Erythroblast (primary cell): ENCODE measurements around the gene NFIA.

ENCODE experiments used
- DNase-seq, 2 experiments: peaks; one replicate each; lab custom pipeline; 2025; lab: John Stamatoyannopoulos, UW
- GATA1 ChIP-seq: IDR thresholded peaks from 2 replicates; pipeline ENCODE4 v1.6.1; 2011; ENCODE audit warnings: low read depth, mild to moderate bottlenecking, control low read depth, low read length, moderate library complexity
- POLR2A ChIP-seq: IDR thresholded peaks from 2 replicates; pipeline ENCODE4 v1.6.1; 2011; ENCODE audit warnings: mild to moderate bottlenecking, low read length

The NFIA gene

GRCh38 chr1:61337981-61338848 is 255.9 kb downstream of the NFIA start:
- DNase-seq: peak in 1 of 2 experiments; percentile 19
- TF ChIP-seq GATA1 (no peak), POLR2A (no peak)

GRCh38 chr1:61338899-61339298 is 256.5 kb downstream of the NFIA start:
- TF ChIP-seq POLR2A: no peak
- TF ChIP-seq GATA1: no peak
- no peak for DNase-seq

- DNase-seq: no peak
- TF ChIP-seq GATA1: no peak
- TF ChIP-seq POLR2A: no peak
These were observed 259.1 kb downstream of the NFIA start for GRCh38 chr1:61341426-61341825.

- TF ChIP-seq POLR2A: no peak
- DNase-seq: no peak
These were observed 261.5 kb downstream of the NFIA start for GRCh38 chr1:61343734-61344420.

GRCh38 chr1:61344696-61345095 is 262.3 kb downstream of the NFIA start:
- no peak for DNase-seq
- TF ChIP-seq GATA1: no peak

- TF ChIP-seq GATA1 (no peak), POLR2A (no peak)
- DNase-seq: peak in 1 of 2 experiments; percentile 12
These were observed 265.8 kb downstream of the NFIA start for GRCh38 chr1:61348025-61348665.

- DNase-seq: no peak
- TF ChIP-seq POLR2A (no peak), GATA1 (no peak)
These were observed 270.6 kb downstream of the NFIA start for GRCh38 chr1:61352845-61353435.

- no peak for DNase-seq
- TF ChIP-seq POLR2A (no peak), GATA1 (no peak)
These were observed 271.5 kb downstream of the NFIA start for GRCh38 chr1:61353797-61354406.

- TF ChIP-seq GATA1 (no peak), POLR2A (no peak)
- DNase-seq: peak; percentile 66 to 78
These were observed 273.7 kb downstream of the NFIA start for GRCh38 chr1:61356016-61356415.

GRCh38 chr1:61356995-61357394 is 274.6 kb downstream of the NFIA start:
- DNase-seq: peak; percentile 79 to 91
- no peak for TF ChIP-seq GATA1
- peak; percentile 64 for TF ChIP-seq POLR2A

GRCh38 chr1:61357539-61357938 is 275.2 kb downstream of the NFIA start:
- DNase-seq: no peak
- TF ChIP-seq POLR2A (no peak), GATA1 (no peak)

- no peak for DNase-seq
- no peak for TF ChIP-seq GATA1
- TF ChIP-seq POLR2A: no peak
These were observed 276.6 kb downstream of the NFIA start for GRCh38 chr1:61358770-61359455.

GRCh38 chr1:61361931-61362330 is 279.6 kb downstream of the NFIA start:
- DNase-seq: no peak
- TF ChIP-seq POLR2A (no peak), GATA1 (no peak)
